RWPE1 (cell line): ENCODE data around the gene RABEP1.
"Not testable (repeated sequence)": the region's sequence is repeated elsewhere in the genome, so short reads cannot be mapped to it uniquely, and the experiment has no call there.

Source experiments
- CTCF ChIA-PET: fragments of 350-600 bp; sonication (Branson Sonifier 250); formaldehyde crosslinking; extraction: SDS; loops from one replicate; lab custom pipeline; 2021; lab: Yijun Ruan, JAX
- POLR2A ChIA-PET: fragments of 400-600 bp; formaldehyde crosslinking; extraction: SDS; loops from one replicate; lab custom pipeline; 2020; ENCODE audit warnings: antibody characterized with exemption; ENCODE audit not compliant: low non-redundant PET; lab: Yijun Ruan, JAX
- DNase-seq: peaks from one replicate; pipeline ENCODE4 v3.0.0; 2012; ENCODE audit warnings: low spot score
- H3K27ac ChIP-seq: fragments of 450-650 bp; 2 replicates; pipeline ENCODE4 v1.5.1; 2017
- CTCF ChIP-seq: fragments of 450-650 bp; conservative IDR thresholded peaks from 2 replicates; pipeline ENCODE4 v1.5.1; 2017; ENCODE audit warnings: low read depth, mild to moderate bottlenecking

The RABEP1 gene

GRCh38 chr17:5429191-5429887 lies 147.3 kb downstream of the RABEP1 start:
- TF ChIP-seq CTCF: no peak
- ChIA-PET POLR2A (no interaction called here), CTCF (interaction anchor here (0.6 to 1.1 kb wide), 2 partner anchors 10 to 120 kb away, joined by 3 to 4 read pairs; partner anchors contain the start of gene C1QBP)
- DNase-seq: no peak
- peak overlapping the region; percentile 21; the same call in 1 of the 2 replicates for H3K27ac ChIP-seq

GRCh38 chr17:5430413-5430999 lies 148.4 kb downstream of the RABEP1 start:
- peak overlapping the region; percentile 51 for H3K27ac ChIP-seq
- TF ChIP-seq CTCF: no peak
- DNase-seq: no peak
- ChIA-PET POLR2A (no interaction called here), CTCF (interaction anchor here (0.5 kb wide), 1 partner anchor 49 kb away, joined by 3 read pairs; no protein-coding TSS in a partner anchor)

- peak overlapping the region; percentile 51 for H3K27ac ChIP-seq
- POLR2A ChIA-PET, CTCF ChIA-PET, DNase-seq: not testable (repeated sequence)
Observed at GRCh38 chr17:5431234-5431633, 149.2 kb downstream of the RABEP1 start.

GRCh38 chr17:5431949-5432556 lies 150.0 kb downstream of the RABEP1 start:
- no peak for TF ChIP-seq CTCF
- ChIA-PET POLR2A (interaction anchor here (0.7 kb wide), 1 partner anchor 13 kb away, joined by 5 read pairs; the partner anchor contains the start of gene NUP88), CTCF (interaction anchor here (1.1 kb wide), 1 partner anchor 11 kb away, joined by 5 read pairs; no protein-coding TSS in a partner anchor)
- DNase-seq: peak; percentile 69
- no peak overlapping the region for H3K27ac ChIP-seq

GRCh38 chr17:5434984-5435383 lies 152.9 kb downstream of the RABEP1 start:
- H3K27ac ChIP-seq: peak overlapping the region; percentile 56
- POLR2A ChIA-PET: no interaction called here
- TF ChIP-seq CTCF: no peak
- no peak for DNase-seq
- CTCF ChIA-PET: no interaction called here
